Glutamatergic neuron (in vitro differentiated cells): Measurements from ENCODE around the gene SLC25A19. TPM values are rescaled to one million over a fixed set of nuclear protein-coding genes. Genes with fewer than 3 reads are reported as not detected.

Experiments used
- DNase-seq: peaks from one replicate; pipeline ENCODE4 v3.0.0; 2022
- H3K27ac Mint-ChIP-seq: one replicate; pipeline ENCODE4 v1.8.0; 2020; ENCODE audit warnings: mild to moderate bottlenecking, mixed read lengths, inconsistent platforms; ENCODE audit not compliant: unreplicated experiment
- H3K27me3 Mint-ChIP-seq: one replicate; pipeline ENCODE4 v1.8.0; 2020; ENCODE audit warnings: mild to moderate bottlenecking, moderate library complexity, mixed read lengths, inconsistent platforms; ENCODE audit not compliant: unreplicated experiment
- H3K36me3 Mint-ChIP-seq: one replicate; pipeline ENCODE4 v1.8.0; 2020; ENCODE audit warnings: mild to moderate bottlenecking, mixed read lengths, inconsistent platforms; ENCODE audit not compliant: unreplicated experiment
- H3K4me1 Mint-ChIP-seq: one replicate; pipeline ENCODE4 v1.8.0; 2020; ENCODE audit warnings: mild to moderate bottlenecking, low read depth, mixed read lengths, inconsistent platforms; ENCODE audit not compliant: unreplicated experiment
- H3K4me3 Mint-ChIP-seq: one replicate; pipeline ENCODE4 v1.8.0; 2020; ENCODE audit warnings: mild to moderate bottlenecking, mixed read lengths, inconsistent platforms; ENCODE audit not compliant: unreplicated experiment
- H3K9me3 Mint-ChIP-seq: one replicate; pipeline ENCODE4 v1.8.0; 2020; ENCODE audit warnings: mild to moderate bottlenecking, moderate library complexity, mixed read lengths, inconsistent platforms; ENCODE audit not compliant: unreplicated experiment
- long read RNA-seq: library from polyadenylated mRNA; unstranded; transcript quantifications from one replicate; pipeline ENCODE4 v2.0.0, GENCODE V29; 2020; ENCODE audit not compliant: unreplicated experiment
- total RNA-seq: library from RNA; stranded (reverse); fragmentation: NEBNext Ultra II Directional; extraction: Animal tissue kit (Norgen Biotek cat#: 25700); gene quantifications from one replicate; pipeline ENCODE4 v1.2.1, GENCODE V29; 2021; ENCODE audit not compliant: unreplicated experiment
- TF ChIP-seq, protein P1 (sequence below): fragments of 200-600 bp; sonication (generic); IDR thresholded peaks from one replicate; pipeline ENCODE4 v1.5.0; 2021; ENCODE audit not compliant: partially characterized antibody, unreplicated experiment

Gene SLC25A19
- total RNA-seq, result 9.3 TPM
- long read RNA-seq, partial matches to known transcripts, result 2 of 3 reads
- long read RNA-seq, other reads (novel, unspliced or antisense), result 0 of 3 reads

DNA sequence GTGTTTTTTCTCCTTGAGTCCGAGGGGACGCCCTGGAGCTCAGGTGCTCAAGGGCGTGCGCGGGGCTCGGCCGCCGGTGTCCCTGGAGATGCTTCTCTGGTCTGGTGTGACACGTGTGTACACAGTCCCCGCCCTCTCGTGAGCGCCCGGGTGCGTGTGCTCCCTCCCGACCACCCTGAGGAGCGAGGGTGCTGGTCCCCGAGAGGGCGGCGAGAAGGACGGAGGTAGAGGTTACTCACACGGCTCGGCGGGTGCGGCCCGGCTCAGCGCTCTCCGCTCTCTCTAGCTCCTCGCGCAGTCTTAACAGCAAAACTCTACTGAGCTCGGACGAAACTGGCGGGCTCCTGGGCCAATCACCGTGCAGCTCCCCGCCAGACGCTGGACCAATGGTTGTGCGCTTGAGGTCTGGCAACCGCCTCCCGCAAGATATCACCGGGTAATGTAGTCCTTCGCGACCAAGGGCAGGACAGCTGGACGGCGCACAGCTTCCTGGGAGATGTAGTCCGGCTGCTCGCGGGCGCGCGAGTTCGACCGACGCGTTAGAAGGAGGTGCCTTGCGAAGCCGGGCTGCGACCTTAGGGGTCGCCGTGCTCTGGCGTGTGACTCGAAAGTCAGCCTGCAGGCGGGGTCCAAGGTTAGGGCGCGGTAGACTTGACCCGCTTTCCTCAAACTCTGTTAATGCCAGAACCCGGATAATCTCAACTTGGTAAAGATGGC lies at the start of gene SLC25A19:
SLC25A19 (minus strand) TSS at position 319 of the 717 bp plus-strand sequence. CDS start 2,669 bp downstream, outside the sequence.
- Mint-ChIP-seq H3K36me3 (no peaks in the 10 kb centered on the region), H3K4me1 (peaks cover 2% of the 10 kb centered on the region), H3K27me3 (peaks cover 3% of the 10 kb centered on the region), H3K27ac (peak within 1 kb of the TSS; percentile 14), H3K4me3 (peak within 1 kb of the TSS; percentile 94), H3K9me3 (peaks cover 1% of the 10 kb centered on the region)
- TF ChIP-seq, protein P1, sequence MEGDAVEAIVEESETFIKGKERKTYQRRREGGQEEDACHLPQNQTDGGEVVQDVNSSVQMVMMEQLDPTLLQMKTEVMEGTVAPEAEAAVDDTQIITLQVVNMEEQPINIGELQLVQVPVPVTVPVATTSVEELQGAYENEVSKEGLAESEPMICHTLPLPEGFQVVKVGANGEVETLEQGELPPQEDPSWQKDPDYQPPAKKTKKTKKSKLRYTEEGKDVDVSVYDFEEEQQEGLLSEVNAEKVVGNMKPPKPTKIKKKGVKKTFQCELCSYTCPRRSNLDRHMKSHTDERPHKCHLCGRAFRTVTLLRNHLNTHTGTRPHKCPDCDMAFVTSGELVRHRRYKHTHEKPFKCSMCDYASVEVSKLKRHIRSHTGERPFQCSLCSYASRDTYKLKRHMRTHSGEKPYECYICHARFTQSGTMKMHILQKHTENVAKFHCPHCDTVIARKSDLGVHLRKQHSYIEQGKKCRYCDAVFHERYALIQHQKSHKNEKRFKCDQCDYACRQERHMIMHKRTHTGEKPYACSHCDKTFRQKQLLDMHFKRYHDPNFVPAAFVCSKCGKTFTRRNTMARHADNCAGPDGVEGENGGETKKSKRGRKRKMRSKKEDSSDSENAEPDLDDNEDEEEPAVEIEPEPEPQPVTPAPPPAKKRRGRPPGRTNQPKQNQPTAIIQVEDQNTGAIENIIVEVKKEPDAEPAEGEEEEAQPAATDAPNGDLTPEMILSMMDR, result peak; percentile 47
- peak; percentile 96 for DNase-seq

- Mint-ChIP-seq H3K4me1 (peaks cover 17% of the 10 kb centered on the region), H3K9me3 (no peaks in the 10 kb centered on the region), H3K27ac (no peak overlapping the region), H3K36me3 (no peaks in the 10 kb centered on the region), H3K4me3 (no peak overlapping the region), H3K27me3 (peaks cover 2% of the 10 kb centered on the region)
- DNase-seq, result no peak
- TF ChIP-seq, protein P1, result no peak
These were observed 49.1 kb upstream of the SLC25A19 start for GRCh38 chr17:75338335-75338734.

GRCh38 chr17:75335315-75335714 lies 46.1 kb upstream of the SLC25A19 start:
- no peak for DNase-seq
- TF ChIP-seq, protein P1, result no peak
- no peak overlapping the region for H3K4me3 Mint-ChIP-seq
- H3K36me3 Mint-ChIP-seq, result no peaks in the 10 kb centered on the region
- H3K9me3 Mint-ChIP-seq, result no peaks in the 10 kb centered on the region
- peaks cover 2% of the 10 kb centered on the region for H3K27me3 Mint-ChIP-seq
- H3K4me1 Mint-ChIP-seq, result peaks cover 9% of the 10 kb centered on the region
- H3K27ac Mint-ChIP-seq, result no peak overlapping the region

DNA sequence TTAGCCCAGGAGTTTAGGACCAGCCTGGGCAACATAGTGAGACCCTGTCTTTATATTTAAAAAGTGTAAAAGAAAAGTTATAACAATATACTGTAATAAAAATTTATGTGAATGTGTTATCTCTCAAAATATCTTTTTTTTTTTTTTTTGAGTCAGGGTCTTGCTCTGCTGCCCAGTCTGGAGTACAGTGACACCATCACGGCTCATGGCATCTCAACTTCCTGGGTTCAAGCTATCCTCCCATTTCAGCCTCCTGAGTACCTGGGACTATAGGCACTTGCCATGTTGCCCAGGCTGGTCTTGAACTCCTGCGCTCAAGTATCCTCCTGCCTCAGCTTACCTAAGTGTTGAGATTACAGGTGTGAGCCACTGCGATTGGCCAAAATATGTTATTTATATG lies 45.5 kb upstream of the SLC25A19 start:
- TF ChIP-seq, protein P1, result no peak
- Mint-ChIP-seq H3K27me3 (peaks cover 2% of the 10 kb centered on the region), H3K4me3 (no peak overlapping the region), H3K9me3 (no peaks in the 10 kb centered on the region), H3K4me1 (peaks cover 7% of the 10 kb centered on the region), H3K27ac (no peak overlapping the region), H3K36me3 (no peaks in the 10 kb centered on the region)
- DNase-seq, result no peak

DNA sequence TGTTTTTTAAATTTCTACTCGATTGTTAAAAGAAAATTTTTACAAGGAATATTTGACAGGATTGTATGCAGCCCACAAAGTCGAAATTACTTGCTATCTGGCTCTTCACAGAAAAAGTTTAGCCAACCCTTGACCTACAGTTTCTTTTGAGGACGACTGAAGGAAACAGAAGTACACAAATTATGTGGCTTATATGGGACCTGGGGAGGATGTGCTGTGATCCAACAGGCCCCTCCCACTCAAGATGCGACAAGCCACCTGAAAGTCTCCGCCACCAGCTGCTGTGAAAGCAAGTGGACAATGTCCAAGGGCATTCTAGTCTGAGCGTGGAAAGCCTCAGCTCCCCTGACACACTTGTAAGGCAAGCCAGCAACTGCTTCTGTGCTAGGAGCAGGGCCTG lies 42.4 kb upstream of the SLC25A19 start:
- TF ChIP-seq, protein P1, result no peak
- H3K4me1 Mint-ChIP-seq, result no peaks in the 10 kb centered on the region
- no peak for DNase-seq
- H3K36me3 Mint-ChIP-seq, result no peaks in the 10 kb centered on the region
- H3K9me3 Mint-ChIP-seq, result no peaks in the 10 kb centered on the region
- H3K4me3 Mint-ChIP-seq, result no peak overlapping the region
- no peak overlapping the region for H3K27ac Mint-ChIP-seq
- H3K27me3 Mint-ChIP-seq, result peaks cover 5% of the 10 kb centered on the region
